SH-SY5Y (cell line): ENCODE results near the gene KCNK1.

Experiments used
- GATA2 ChIP-seq: IDR thresholded peaks from 2 replicates; pipeline ENCODE4 v1.6.1; 2011; ENCODE audit warnings: mild to moderate bottlenecking, low read depth, low read length
- GATA3 ChIP-seq: IDR thresholded peaks from 2 replicates; pipeline ENCODE4 v1.6.1; 2011; ENCODE audit warnings: low read depth, mild to moderate bottlenecking, low read length, moderate library complexity

- TF ChIP-seq GATA3 (no peak), GATA2 (no peak)
These were observed 11.6 kb downstream of the KCNK1 start for GRCh38 chr1:233625510-233625981.
